Lower leg skin (tissue), 4 donors: ENCODE measurements around the gene MAP2K6. TPM values are rescaled to one million over a fixed set of nuclear protein-coding genes. Genes with fewer than 3 reads are reported as not detected.

ENCODE experiments used
- DNase-seq, 2 donors: peaks; one replicate each; pipeline ENCODE4 v3.0.0-alpha.2; 2019; ENCODE audit warnings: low spot score in 2 of 2
- H3K4me3 ChIP-seq: fragments of 200-600 bp; sonication (generic); 2 replicates; pipeline ENCODE4 v1.5.1; 2017; ENCODE audit warnings: mild to moderate bottlenecking, low read depth; ENCODE audit not compliant: poor library complexity, severe bottlenecking
- CTCF ChIP-seq, 3 donors: fragments of 450-650 bp; IDR thresholded peaks; one replicate each; pipeline ENCODE4 v1.5.1; 2016; ENCODE audit warnings: antibody characterized with exemption in 3 of 3, mild to moderate bottlenecking in 3 of 3, moderate library complexity in 2 of 3
- POLR2A ChIP-seq, 2 donors: fragments of 450-650 bp; IDR thresholded peaks; one replicate each; pipeline ENCODE4 v1.6.1; 2016 to 2017; ENCODE audit warnings: antibody characterized with exemption in 2 of 2, mild to moderate bottlenecking in 1 of 2, moderate library complexity in 1 of 2
- WGBS, 2 donors: methylation state at CpG; one replicate each; pipeline ENCODE4 v1.1.5; 2018; 5-methylcytosine and 5-hydroxymethylcytosine counted together
- intact Hi-C: fragments of 100-400 bp; cut with DNase I; formaldehyde crosslinking; loops from one replicate; pipeline ENCODE4 v1.15.0; 2023; ENCODE audit warnings: low total_unique reads
- total RNA-seq, 4 donors: library from RNA; depleted of rRNA; stranded (reverse); fragments of >200 nt; gene quantifications; one replicate each; pipeline ENCODE4 v1.1.0, GENCODE V29; 2016

MAP2K6 gene
- total RNA-seq, 4 donors from 2014 or later: 1.7 to 4.4 (median 2.0) TPM

GRCh38 chr17:69452664-69453260 lies 38.3 kb downstream of the MAP2K6 start:
- H3K4me3 ChIP-seq: no peak overlapping the region
- TF ChIP-seq POLR2A (IDR thresholded peaks at IDR 0.05) (no peak), CTCF (IDR thresholded peaks at IDR 0.05) (no peak)
- intact Hi-C loops: no loop called here
- no peak for DNase-seq
- WGBS, 2 donors: 79 to 80% methylated on average over 8 of the region's 8 CpGs

- 78 to 79% methylated on average over 4 of the region's 4 CpGs for WGBS, 2 donors
- TF ChIP-seq POLR2A (IDR thresholded peaks at IDR 0.05) (no peak), CTCF (IDR thresholded peaks at IDR 0.05) (no peak)
- intact Hi-C loops: no loop called here
- H3K4me3 ChIP-seq: no peak overlapping the region
- DNase-seq: no peak
Observed at GRCh38 chr17:69454051-69454450, 39.6 kb downstream of the MAP2K6 start.

- H3K4me3 ChIP-seq: no peak overlapping the region
- intact Hi-C loops: no loop called here
- DNase-seq: no peak
- WGBS, 2 donors: 74 to 88% methylated on average over 1 of the region's 1 CpG
- no peak for TF ChIP-seq CTCF (IDR thresholded peaks at IDR 0.05)
- no peak for TF ChIP-seq POLR2A (IDR thresholded peaks at IDR 0.05)
Observed at GRCh38 chr17:69455040-69455439, 40.5 kb downstream of the MAP2K6 start.

GRCh38 chr17:69457603-69458002 lies 43.1 kb downstream of the MAP2K6 start:
- no peak overlapping the region for H3K4me3 ChIP-seq
- intact Hi-C loops: no loop called here
- TF ChIP-seq POLR2A (IDR thresholded peaks at IDR 0.05) (no peak), CTCF (IDR thresholded peaks at IDR 0.05) (no peak)
- no peak for DNase-seq
- 93 to 95% methylated on average over 3 of the region's 3 CpGs for WGBS, 2 donors

GRCh38 chr17:69460963-69461922 lies 46.7 kb downstream of the MAP2K6 start:
- H3K4me3 ChIP-seq: no peak overlapping the region
- intact Hi-C loops: no loop called here
- 65 to 73% methylated on average over 12 of the region's 12 CpGs for WGBS, 2 donors
- DNase-seq: no peak
- TF ChIP-seq POLR2A (IDR thresholded peaks at IDR 0.05) (no peak), CTCF (IDR thresholded peaks at IDR 0.05) (no peak)
